Mucosa of descending colon (tissue), 3 donors: ENCODE measurements around the gene PRKCI. TPM values are rescaled to one million over a fixed set of nuclear protein-coding genes. Genes with fewer than 3 reads are reported as not detected.
A peak's percentile ranks its signal among the peaks of the same experiment; 100 is the strongest.

Source experiments
- ATAC-seq: fragments of 200-7000 bp; cut with Tn5 transposase; one replicate; pipeline ENCODE4 v1.9.1; 2020; ENCODE audit warnings: mild to moderate bottlenecking, moderate library complexity
- DNase-seq, 3 donors: peaks; one replicate each; pipeline ENCODE4 v3.0.0-alpha.2; 2020
- H3K36me3 ChIP-seq: fragments of 200-600 bp; one replicate; pipeline ENCODE4 v1.8.0; 2021; ENCODE audit warnings: low read depth, mild to moderate bottlenecking
- H3K4me1 ChIP-seq: fragments of 200-600 bp; one replicate; pipeline ENCODE4 v1.8.0; 2021; ENCODE audit warnings: low read depth, mild to moderate bottlenecking
- H3K4me3 ChIP-seq: fragments of 200-600 bp; one replicate; pipeline ENCODE4 v1.8.0; 2021; ENCODE audit warnings: mild to moderate bottlenecking
- H3K9me3 ChIP-seq: fragments of 200-600 bp; one replicate; pipeline ENCODE4 v1.8.0; 2021; ENCODE audit warnings: mild to moderate bottlenecking
- CTCF ChIP-seq: fragments of 200-600 bp; IDR thresholded peaks from one replicate; pipeline ENCODE4 v1.8.0; 2022; ENCODE audit warnings: antibody characterized with exemption, mild to moderate bottlenecking
- intact Hi-C, 2 donors: fragments of 100-400 bp; cut with DNase I in 1 of 2; cut with micrococcal nuclease in 1 of 2; formaldehyde crosslinking; loops; one replicate each; pipeline versions ENCODE4 v1.11.0 to v1.11.1; 2022; cut with DNase I, micrococcal nuclease
- long read RNA-seq, 2 donors: library from polyadenylated mRNA; unstranded; transcript quantifications; one replicate each; pipeline ENCODE4 v2.0.0, GENCODE V29; 2019 to 2021
- total RNA-seq, 3 donors: library from RNA; stranded (reverse); fragmentation: NEBNext Ultra II Directional in 2 of 3; extraction: Animal tissue kit (Norgen Biotek cat#: 25700) in 2 of 3; gene quantifications; one replicate each; pipeline versions ENCODE4 v1.2.1 to v1.2.4, GENCODE V29; 2021 to 2023
- donor health status: DM: no; HTN: no; CAD: no; lungs with moderate emphysema.
- donor health status: DM: no; HTN: no; CAD: no.
- donor health status: DM: no; HTN: yes; CAD: no.

PRKCI gene
- total RNA-seq: 10 to 100 TPM; 38.0 to 39.9 (median 39.8) TPM
- long read RNA-seq, donor 1, full-length matches to known transcripts: 31 of 36 reads
- long read RNA-seq, donor 1, partial matches to known transcripts: 3 of 36 reads
- long read RNA-seq, donor 1, other reads (novel, unspliced or antisense): 2 of 36 reads
- long read RNA-seq, donor 2, full-length matches to known transcripts: 14 of 23 reads
- long read RNA-seq, donor 2, partial matches to known transcripts: 3 of 23 reads
- long read RNA-seq, donor 2, other reads (novel, unspliced or antisense): 6 of 23 reads

- H3K9me3 ChIP-seq: no peaks in the 10 kb centered on the region
- peak within 1 kb of the TSS; percentile 74 for H3K4me3 ChIP-seq
- peak; percentile 95 to 97 (median 95) for DNase-seq
- peak; percentile 99 for ATAC-seq
- no peaks in the 10 kb centered on the region for H3K4me1 ChIP-seq
- intact Hi-C loops: no loop called here
- no peaks in the 10 kb centered on the region for H3K36me3 ChIP-seq
- TF ChIP-seq CTCF: no peak
Measured at GRCh38 chr3:170221924-170222646, at the start of gene PRKCI. TSS of gene PRKCI (plus strand) at chr3:170222424. CDS start at chr3:170222670, 246 bp downstream.

GRCh38 chr3:170178651-170179050 lies 43.6 kb upstream of the PRKCI start:
- Histone ChIP-seq H3K9me3 (no peaks in the 10 kb centered on the region), H3K36me3 (no peaks in the 10 kb centered on the region), H3K4me1 (peaks cover 23% of the 10 kb centered on the region), H3K4me3 (no peak overlapping the region)
- intact Hi-C loops: no loop called here
- DNase-seq: peak in 1 of 3 donors; percentile 43
- no peak for ATAC-seq
- TF ChIP-seq CTCF: no peak

- no peak for DNase-seq
- H3K4me3 ChIP-seq: no peak overlapping the region
- no peaks in the 10 kb centered on the region for H3K9me3 ChIP-seq
- no peak for ATAC-seq
- peaks cover 23% of the 10 kb centered on the region for H3K4me1 ChIP-seq
- intact Hi-C loops: no loop called here
- no peaks in the 10 kb centered on the region for H3K36me3 ChIP-seq
- no peak for TF ChIP-seq CTCF
Measured at GRCh38 chr3:170179432-170179831, 42.8 kb upstream of the PRKCI start.

GRCh38 chr3:170180079-170180907 lies 41.9 kb upstream of the PRKCI start:
- Histone ChIP-seq H3K9me3 (no peaks in the 10 kb centered on the region), H3K4me1 (peaks cover 23% of the 10 kb centered on the region), H3K4me3 (no peak overlapping the region), H3K36me3 (no peaks in the 10 kb centered on the region)
- intact Hi-C loops: no loop called here
- TF ChIP-seq CTCF: no peak
- ATAC-seq (peak; percentile 53), DNase-seq (peak in 1 of 3 donors; percentile 39)
